Daoy (cell line): Measurements from ENCODE around the gene CRISPLD2. TPM values are rescaled to one million over a fixed set of nuclear protein-coding genes. Genes with fewer than 3 reads are reported as not detected.
A peak's percentile ranks its signal among the peaks of the same experiment; 100 is the strongest.
"Not testable (repeated sequence)": the region's sequence is repeated elsewhere in the genome, so short reads cannot be mapped to it uniquely, and the experiment has no call there.

Experiments used
- DNase-seq: peaks from one replicate; pipeline ENCODE4 v3.0.0-alpha.2; 2015; ENCODE audit warnings: low read depth
- total RNA-seq: library from RNA; depleted of rRNA; stranded (reverse); fragments of >200 nt; shearing (Covaris generic); gene quantifications from 2 replicates; pipeline ENCODE4 v1.2.3, GENCODE V29; 2014

CRISPLD2 gene
- total RNA-seq, 1 experiment from 2014 or later = 25.7 TPM

- no peak for DNase-seq
Measured at GRCh38 chr16:84930298-84931106, 110.7 kb downstream of the CRISPLD2 start.

- no peak for DNase-seq
Measured at GRCh38 chr16:84931107-84931494, 111.3 kb downstream of the CRISPLD2 start.

- no peak for DNase-seq
Measured at GRCh38 chr16:84931506-84931905, 111.7 kb downstream of the CRISPLD2 start.

- no peak for DNase-seq
Measured at GRCh38 chr16:84932681-84933080, 112.9 kb downstream of the CRISPLD2 start.

GRCh38 chr16:84933774-84934631, 114.2 kb downstream of the CRISPLD2 start:
- no peak for DNase-seq

- DNase-seq = no peak
Measured at GRCh38 chr16:84937196-84938005, 117.6 kb downstream of the CRISPLD2 start.

- not testable (repeated sequence) for DNase-seq
Measured at GRCh38 chr16:84938616-84939015, 118.8 kb downstream of the CRISPLD2 start.

- no peak for DNase-seq
Measured at GRCh38 chr16:84940670-84941551, 121.1 kb downstream of the CRISPLD2 start.

GRCh38 chr16:84941921-84942320, 122.1 kb downstream of the CRISPLD2 start:
- peak; percentile 59 for DNase-seq

GRCh38 chr16:84942786-84943185, 123.0 kb downstream of the CRISPLD2 start:
- no peak for DNase-seq

- no peak for DNase-seq
Measured at GRCh38 chr16:84943620-84944019, 123.8 kb downstream of the CRISPLD2 start.

- DNase-seq = no peak
Measured at GRCh38 chr16:84947022-84947421, 127.2 kb downstream of the CRISPLD2 start.

GRCh38 chr16:84947996-84948850, 128.4 kb downstream of the CRISPLD2 start:
- DNase-seq = no peak

GRCh38 chr16:84948851-84949610, 129.2 kb downstream of the CRISPLD2 start:
- DNase-seq = no peak

GRCh38 chr16:84949772-84950436, 130.1 kb downstream of the CRISPLD2 start:
- no peak for DNase-seq

- DNase-seq = peak; percentile 47
Measured at GRCh38 chr16:84950906-84951305, 131.1 kb downstream of the CRISPLD2 start.

GRCh38 chr16:84952335-84953189, 132.8 kb downstream of the CRISPLD2 start:
- peak; percentile 78 for DNase-seq
